Neuronal stem cell (in vitro differentiated cells): ENCODE data around the gene DCLRE1B.

Experiments
- DNase-seq: peaks from one replicate; pipeline ENCODE4 v3.0.0-alpha.2; 2013; ENCODE audit warnings: low spot score
- H2AFZ ChIP-seq: one replicate; pipeline ENCODE4 v1.6.1; 2013; ENCODE audit warnings: mild to moderate bottlenecking, low read length, inconsistent platforms
- H2AK5ac ChIP-seq: 2 replicates; pipeline ENCODE4 v1.6.1; 2013; ENCODE audit warnings: low read depth, mild to moderate bottlenecking, inconsistent platforms, low read length, moderate library complexity, mixed read lengths
- H2BK120ac ChIP-seq: 2 replicates; pipeline ENCODE4 v1.6.1; 2013; ENCODE audit warnings: low read depth, mild to moderate bottlenecking, inconsistent platforms, low read length, moderate library complexity, mixed read lengths
- H2BK12ac ChIP-seq: one replicate; pipeline ENCODE4 v1.6.1; 2013; ENCODE audit warnings: low read length, inconsistent platforms
- H2BK15ac ChIP-seq: 2 replicates; pipeline ENCODE4 v1.6.1; 2013; ENCODE audit warnings: mild to moderate bottlenecking, low read length, inconsistent platforms, mixed read lengths
- H2BK5ac ChIP-seq: one replicate; pipeline ENCODE4 v1.6.1; 2013; ENCODE audit warnings: inconsistent platforms, mild to moderate bottlenecking, low read length, moderate library complexity
- H3K14ac ChIP-seq: one replicate; pipeline ENCODE4 v1.6.1; 2013; ENCODE audit warnings: low read length, inconsistent platforms
- H3K18ac ChIP-seq: 2 replicates; pipeline ENCODE4 v1.6.1; 2013; ENCODE audit warnings: low read length, inconsistent platforms
- H3K23ac ChIP-seq: 2 replicates; pipeline ENCODE4 v1.6.1; 2013; ENCODE audit warnings: low read depth, mild to moderate bottlenecking, mixed read lengths, low read length, inconsistent platforms; ENCODE audit not compliant: poor library complexity
- H3K27ac ChIP-seq: replicated peaks from 3 replicates; pipeline ENCODE4 v1.5.1; 2013; ENCODE audit warnings: low read length, inconsistent platforms
- H3K27me3 ChIP-seq, 3 experiments: 2 replicates each; pipeline ENCODE4 v1.6.1; 2013; ENCODE audit warnings: low read length in 3 of 3, mild to moderate bottlenecking in 2 of 3, inconsistent platforms in 1 of 3, low read depth in 1 of 3, mixed read lengths in 1 of 3, moderate library complexity in 1 of 3; ENCODE audit not compliant: control insufficient read depth in 3 of 3, insufficient read depth in 3 of 3
- H3K36me3 ChIP-seq, 2 donors: replicated peaks in 1 of 2; 2 replicates each; pipeline ENCODE4 v1.6.1; 2013; ENCODE audit warnings: low read length in 2 of 2; ENCODE audit not compliant: control insufficient read depth in 2 of 2, insufficient read depth in 2 of 2
- H3K4ac ChIP-seq: 2 replicates; pipeline ENCODE4 v1.6.1; 2013; ENCODE audit warnings: inconsistent platforms, mild to moderate bottlenecking, low read length, moderate library complexity
- H3K4me1 ChIP-seq, 2 donors: 1 replicate in 1 of 2; 2 replicates in 1 of 2; pipeline ENCODE4 v1.6.1; 2013; ENCODE audit warnings: low read length in 2 of 2, low read depth in 1 of 2; ENCODE audit not compliant: control insufficient read depth in 2 of 2, insufficient read depth in 1 of 2
- H3K4me2 ChIP-seq: one replicate; pipeline ENCODE4 v1.6.1; 2013; ENCODE audit warnings: mild to moderate bottlenecking, low read length, inconsistent platforms; ENCODE audit not compliant: insufficient read depth, poor library complexity, severe bottlenecking
- H3K4me3 ChIP-seq, 2 donors: 2 replicates each; pipeline ENCODE4 v1.5.1; 2013; ENCODE audit warnings: low read length in 2 of 2, mild to moderate bottlenecking in 2 of 2, inconsistent platforms in 1 of 2, moderate library complexity in 1 of 2
- H3K79me1 ChIP-seq: one replicate; pipeline ENCODE4 v1.6.1; 2013; ENCODE audit warnings: low read depth, mild to moderate bottlenecking, inconsistent platforms, low read length, moderate library complexity
- H3K9ac ChIP-seq: one replicate; pipeline ENCODE4 v1.6.1; 2013; ENCODE audit warnings: mild to moderate bottlenecking, low read depth, low read length, inconsistent platforms; ENCODE audit not compliant: poor library complexity
- H3K9me3 ChIP-seq, 2 donors: replicated peaks in 1 of 2; 2 replicates each; pipeline versions ENCODE3 to v1.6.1; 2013; ENCODE audit warnings: low read length in 2 of 2, mild to moderate bottlenecking in 2 of 2, inconsistent platforms in 1 of 2, low read depth in 1 of 2, mixed read lengths in 1 of 2, moderate library complexity in 1 of 2; ENCODE audit not compliant: control insufficient read depth in 2 of 2, insufficient read depth in 1 of 2
- H4K8ac ChIP-seq: one replicate; pipeline ENCODE4 v1.6.1; 2013; ENCODE audit warnings: low read depth, mild to moderate bottlenecking, inconsistent platforms, low read length, moderate library complexity
- H4K91ac ChIP-seq: one replicate; pipeline ENCODE4 v1.6.1; 2013; ENCODE audit warnings: low read length, low read depth, mild to moderate bottlenecking, inconsistent platforms; ENCODE audit not compliant: poor library complexity
- WGBS, 2 donors: extraction: QIAGEN DNeasy Blood & Tissue Kit; methylation state at CpG; one replicate each; pipeline ENCODE4 v1.1.7; 2013; ENCODE audit warnings: missing lambda C conversion rate in 2 of 2, mixed read lengths in 1 of 2; ENCODE audit not compliant: insufficient read length in 2 of 2, insufficient replicate concordance in 1 of 2; ENCODE audit errors: extremely low coverage in 2 of 2; 5-methylcytosine and 5-hydroxymethylcytosine counted together

The DCLRE1B gene

GRCh38 chr1:113895961-113896360, 9.2 kb upstream of the DCLRE1B start:
- H4K8ac ChIP-seq = no peak overlapping the region
- no peak overlapping the region for H2BK5ac ChIP-seq
- no peak overlapping the region for H3K27ac ChIP-seq
- H2AFZ ChIP-seq = no peak overlapping the region
- H3K4ac ChIP-seq = no peak overlapping the region
- no peak overlapping the region for H3K23ac ChIP-seq
- peaks cover 4 to 60% of the 10 kb centered on the region in 2 donors for H3K36me3 ChIP-seq
- DNase-seq = no peak
- no peak overlapping the region for H2BK15ac ChIP-seq
- no peak overlapping the region for H3K9ac ChIP-seq
- no peaks in the 10 kb centered on the region for H3K27me3 ChIP-seq
- H3K18ac ChIP-seq = no peak overlapping the region
- no peak overlapping the region for H2BK12ac ChIP-seq
- H3K14ac ChIP-seq = no peak overlapping the region
- H3K9me3 ChIP-seq = no peaks in the 10 kb centered on the region
- no peak overlapping the region for H4K91ac ChIP-seq
- H3K4me1 ChIP-seq = no peaks in the 10 kb centered on the region
- WGBS, 2 donors = no CpG with 5 or more reads among the region's 8 CpGs
- no peak overlapping the region for H2BK120ac ChIP-seq
- H3K79me1 ChIP-seq = no peaks in the 10 kb centered on the region
- no peak overlapping the region for H3K4me2 ChIP-seq
- no peak overlapping the region for H3K4me3 ChIP-seq
- H2AK5ac ChIP-seq = no peak overlapping the region

GRCh38 chr1:113898241-113898814, 6.8 kb upstream of the DCLRE1B start:
- Histone ChIP-seq H2BK12ac (no peak overlapping the region), H2BK120ac (no peak overlapping the region), H2AFZ (no peak overlapping the region), H2BK15ac (no peak overlapping the region), H3K36me3 (peaks cover 6 to 77% of the 10 kb centered on the region in 2 donors), H3K4me2 (no peak overlapping the region), H2AK5ac (no peak overlapping the region), H3K4ac (no peak overlapping the region), H3K27ac (no peak overlapping the region), H4K8ac (no peak overlapping the region), H3K9ac (no peak overlapping the region), H3K27me3 (no peaks in the 10 kb centered on the region), H3K9me3 (no peaks in the 10 kb centered on the region), H3K4me1 (no peaks in the 10 kb centered on the region), H2BK5ac (no peak overlapping the region), H3K18ac (no peak overlapping the region), H4K91ac (no peak overlapping the region), H3K14ac (no peak overlapping the region), H3K4me3 (no peak overlapping the region), H3K23ac (no peak overlapping the region), H3K79me1 (peaks cover 1% of the 10 kb centered on the region)
- no peak for DNase-seq
- WGBS, 2 donors = no CpG with 5 or more reads among the region's 1 CpG

- Histone ChIP-seq H2BK120ac (no peak overlapping the region), H3K4me3 (no peak overlapping the region), H3K79me1 (peaks cover 1% of the 10 kb centered on the region), H4K8ac (no peak overlapping the region), H3K4ac (no peak overlapping the region), H2AK5ac (no peak overlapping the region), H3K14ac (no peak overlapping the region), H3K18ac (no peak overlapping the region), H4K91ac (no peak overlapping the region), H3K36me3 (peaks cover 6 to 74% of the 10 kb centered on the region in 2 donors), H3K9ac (no peak overlapping the region), H3K23ac (no peak overlapping the region), H3K4me1 (peaks cover 2 to 4% of the 10 kb centered on the region in 2 donors), H3K27me3 (no peaks in the 10 kb centered on the region), H3K9me3 (no peaks in the 10 kb centered on the region), H3K4me2 (no peak overlapping the region), H2BK5ac (no peak overlapping the region), H2BK12ac (no peak overlapping the region), H2BK15ac (no peak overlapping the region), H2AFZ (no peak overlapping the region), H3K27ac (no peak overlapping the region)
- DNase-seq = no peak
Measured at GRCh38 chr1:113899111-113899510, 6.0 kb upstream of the DCLRE1B start.

- Histone ChIP-seq H2AK5ac (no peak overlapping the region), H3K9ac (no peak overlapping the region), H4K91ac (no peak overlapping the region), H3K4me1 (peaks cover 2 to 6% of the 10 kb centered on the region in 2 donors), H3K27me3 (no peaks in the 10 kb centered on the region), H2BK15ac (no peak overlapping the region), H3K36me3 (peaks cover 6 to 55% of the 10 kb centered on the region in 2 donors), H3K4me3 (no peak overlapping the region), H3K27ac (no peak overlapping the region), H3K23ac (no peak overlapping the region), H3K79me1 (peaks cover 4% of the 10 kb centered on the region), H3K4ac (no peak overlapping the region), H2BK12ac (no peak overlapping the region), H2AFZ (no peak overlapping the region), H2BK120ac (no peak overlapping the region), H3K4me2 (no peak overlapping the region), H3K14ac (no peak overlapping the region), H4K8ac (no peak overlapping the region), H3K18ac (no peak overlapping the region), H2BK5ac (no peak overlapping the region), H3K9me3 (no peaks in the 10 kb centered on the region)
- no peak for DNase-seq
- no CpG with 5 or more reads among the region's 3 CpGs for WGBS, 2 donors
Measured at GRCh38 chr1:113901191-113901590, 3.9 kb upstream of the DCLRE1B start.
